Measurements from ENCODE around the gene TMEM43. TPM values are rescaled to one million over a fixed set of nuclear protein-coding genes. Genes with fewer than 3 reads are reported as not detected.

Gene TMEM43
- total RNA-seq, 1 donor from 2014 or later, result 39.7 TPM

- no peaks in the 10 kb centered on the region for H3K9me3 ChIP-seq (ENCODE audit: control insufficient read depth in 3 of 3, low read length in 3 of 3)
- H3K4me1 ChIP-seq (ENCODE audit: control insufficient read depth in 3 of 3, insufficient read depth in 3 of 3, low read length in 3 of 3), result peaks cover 43 to 65% (median 50%) of the 10 kb centered on the region in 3 donors
- peak overlapping the region; percentile 23 for H3K27ac ChIP-seq (ENCODE audit: low read depth, low read length)
- H3K36me3 ChIP-seq (ENCODE audit: control insufficient read depth in 3 of 3, insufficient read depth in 3 of 3, low read length in 3 of 3), result peaks cover 34 to 48% (median 45%) of the 10 kb centered on the region in 3 donors
- no peak overlapping the region for H3K9ac ChIP-seq (ENCODE audit: low read depth in 1 of 3, low read length in 3 of 3)
- no peak overlapping the region for H3K4me3 ChIP-seq (ENCODE audit: low read length in 3 of 3)
- no peaks in the 10 kb centered on the region for H3K27me3 ChIP-seq (ENCODE audit: control insufficient read depth in 3 of 3, insufficient read depth in 3 of 3, low read length in 3 of 3)
Measured at GRCh38 chr3:14141602-14142341, 16.9 kb downstream of the TMEM43 start.

DNA sequence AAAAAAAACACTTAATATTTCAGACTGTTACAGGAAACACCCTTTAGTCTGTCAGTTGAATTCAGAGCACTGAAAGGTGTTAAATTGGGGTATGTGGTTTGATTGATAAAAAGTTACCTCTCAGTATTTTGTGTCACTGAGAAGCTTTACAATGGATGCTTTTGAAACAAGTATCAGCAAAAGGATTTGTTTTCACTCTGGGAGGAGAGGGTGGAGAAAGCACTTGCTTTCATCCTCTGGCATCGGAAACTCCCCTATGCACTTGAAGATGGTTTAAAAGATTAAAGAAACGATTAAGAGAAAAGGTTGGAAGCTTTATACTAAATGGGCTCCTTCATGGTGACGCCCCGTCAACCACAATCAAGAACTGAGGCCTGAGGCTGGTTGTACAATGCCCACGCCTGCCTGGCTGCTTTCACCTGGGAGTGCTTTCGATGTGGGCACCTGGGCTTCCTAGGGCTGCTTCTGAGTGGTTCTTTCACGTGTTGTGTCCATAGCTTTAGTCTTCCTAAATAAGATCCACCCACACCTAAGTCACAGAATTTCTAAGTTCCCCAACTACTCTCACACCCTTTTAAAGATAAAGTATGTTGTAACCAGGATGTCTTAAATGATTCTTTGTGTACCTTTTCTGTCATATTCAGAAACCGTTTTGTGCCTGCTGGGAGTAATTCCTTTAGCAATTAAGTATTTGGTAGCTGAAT lies 17.9 kb downstream of the TMEM43 start:
- no peak overlapping the region for H3K9ac ChIP-seq (ENCODE audit: low read depth in 1 of 3, low read length in 3 of 3)
- H3K27ac ChIP-seq (ENCODE audit: low read depth, low read length), result peak overlapping the region; percentile 46
- no peaks in the 10 kb centered on the region for H3K27me3 ChIP-seq (ENCODE audit: control insufficient read depth in 3 of 3, insufficient read depth in 3 of 3, low read length in 3 of 3)
- no peaks in the 10 kb centered on the region for H3K9me3 ChIP-seq (ENCODE audit: control insufficient read depth in 3 of 3, low read length in 3 of 3)
- peaks cover 42 to 56% (median 50%) of the 10 kb centered on the region in 3 donors for H3K36me3 ChIP-seq (ENCODE audit: control insufficient read depth in 3 of 3, insufficient read depth in 3 of 3, low read length in 3 of 3)
- no peak overlapping the region for H3K4me3 ChIP-seq (ENCODE audit: low read length in 3 of 3)
- peaks cover 36 to 56% (median 40%) of the 10 kb centered on the region in 3 donors for H3K4me1 ChIP-seq (ENCODE audit: control insufficient read depth in 3 of 3, insufficient read depth in 3 of 3, low read length in 3 of 3)

DNA sequence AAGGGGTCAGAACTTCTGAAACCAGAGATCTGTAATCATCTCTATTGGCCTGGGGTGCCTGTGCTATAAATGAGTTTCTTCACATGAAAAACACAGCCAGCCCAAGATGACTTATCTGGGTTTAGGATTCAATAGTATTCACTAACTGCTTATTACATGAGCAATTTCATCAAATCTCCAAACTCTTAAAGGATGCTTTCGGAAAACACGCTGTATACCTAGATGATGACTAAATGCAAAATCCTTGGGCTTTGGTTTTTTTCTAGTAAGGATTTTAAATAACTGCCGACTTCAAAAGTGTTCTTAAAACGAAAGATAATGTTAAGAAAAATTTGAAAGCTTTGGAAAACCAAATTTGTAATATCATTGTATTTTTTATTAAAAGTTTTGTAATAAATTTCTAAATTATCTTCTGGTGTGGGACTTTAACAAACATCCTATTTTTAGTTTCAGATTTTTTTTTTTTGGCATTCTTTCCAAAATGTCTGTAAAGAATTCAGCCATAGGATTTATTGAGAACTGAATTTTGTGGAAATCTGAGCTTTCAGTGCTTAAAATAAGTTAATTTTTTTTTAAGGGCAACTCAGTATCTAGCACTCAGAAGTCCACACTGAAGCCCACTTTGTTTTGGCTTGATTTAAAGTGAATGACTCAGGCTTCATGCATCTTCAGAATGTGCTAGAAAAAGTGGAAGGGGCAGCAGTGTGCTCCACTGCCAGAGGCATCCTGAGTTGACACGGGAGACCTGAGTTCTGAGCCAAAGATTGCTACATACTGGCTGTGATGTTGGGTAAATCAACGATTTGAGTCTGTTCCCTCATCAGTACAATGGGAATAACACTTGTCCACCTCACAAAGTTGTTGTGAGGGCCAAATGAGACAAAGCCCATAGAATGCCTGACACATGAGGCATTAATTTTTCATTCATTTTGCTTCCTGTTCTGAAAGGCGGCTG lies 18.7 kb downstream of the TMEM43 start:
- Histone ChIP-seq H3K27ac (ENCODE audit: low read depth, low read length) (peak overlapping the region; percentile 83), H3K4me3 (ENCODE audit: low read length in 3 of 3) (peak overlapping the region in 1 of 3 donors; percentile 57), H3K9ac (ENCODE audit: low read depth in 1 of 3, low read length in 3 of 3) (peak overlapping the region in 1 of 3 donors; percentile 46), H3K36me3 (ENCODE audit: control insufficient read depth in 3 of 3, insufficient read depth in 3 of 3, low read length in 3 of 3) (peaks cover 47 to 58% (median 55%) of the 10 kb centered on the region in 3 donors), H3K4me1 (ENCODE audit: control insufficient read depth in 3 of 3, insufficient read depth in 3 of 3, low read length in 3 of 3) (peaks cover 27 to 48% (median 34%) of the 10 kb centered on the region in 3 donors), H3K9me3 (ENCODE audit: control insufficient read depth in 3 of 3, low read length in 3 of 3) (no peaks in the 10 kb centered on the region), H3K27me3 (ENCODE audit: control insufficient read depth in 3 of 3, insufficient read depth in 3 of 3, low read length in 3 of 3) (no peaks in the 10 kb centered on the region)

- peaks cover 27 to 40% (median 34%) of the 10 kb centered on the region in 3 donors for H3K4me1 ChIP-seq (ENCODE audit: control insufficient read depth in 3 of 3, insufficient read depth in 3 of 3, low read length in 3 of 3)
- peak overlapping the region; percentile 27 to 46 (median 39) for H3K9ac ChIP-seq (ENCODE audit: low read depth in 1 of 3, low read length in 3 of 3)
- H3K4me3 ChIP-seq (ENCODE audit: low read length in 3 of 3), result peak overlapping the region in 2 of 3 donors; percentile 22 to 57
- peaks cover 40 to 51% (median 47%) of the 10 kb centered on the region in 3 donors for H3K36me3 ChIP-seq (ENCODE audit: control insufficient read depth in 3 of 3, insufficient read depth in 3 of 3, low read length in 3 of 3)
- H3K27ac ChIP-seq (ENCODE audit: low read depth, low read length), result peak overlapping the region; percentile 83
- no peaks in the 10 kb centered on the region for H3K9me3 ChIP-seq (ENCODE audit: control insufficient read depth in 3 of 3, low read length in 3 of 3)
- no peaks in the 10 kb centered on the region for H3K27me3 ChIP-seq (ENCODE audit: control insufficient read depth in 3 of 3, insufficient read depth in 3 of 3, low read length in 3 of 3)
Measured at GRCh38 chr3:14144423-14145075, 19.7 kb downstream of the TMEM43 start.

- peak overlapping the region; percentile 27 to 39 (median 33) for H3K9ac ChIP-seq (ENCODE audit: low read depth in 1 of 3, low read length in 3 of 3)
- H3K36me3 ChIP-seq (ENCODE audit: control insufficient read depth in 3 of 3, insufficient read depth in 3 of 3, low read length in 3 of 3), result peaks cover 38 to 49% (median 43%) of the 10 kb centered on the region in 3 donors
- H3K27me3 ChIP-seq (ENCODE audit: control insufficient read depth in 3 of 3, insufficient read depth in 3 of 3, low read length in 3 of 3), result no peaks in the 10 kb centered on the region
- no peak overlapping the region for H3K4me3 ChIP-seq (ENCODE audit: low read length in 3 of 3)
- H3K9me3 ChIP-seq (ENCODE audit: control insufficient read depth in 3 of 3, low read length in 3 of 3), result no peaks in the 10 kb centered on the region
- peak overlapping the region; percentile 83 for H3K27ac ChIP-seq (ENCODE audit: low read depth, low read length)
- peaks cover 27 to 38% (median 34%) of the 10 kb centered on the region in 3 donors for H3K4me1 ChIP-seq (ENCODE audit: control insufficient read depth in 3 of 3, insufficient read depth in 3 of 3, low read length in 3 of 3)
Measured at GRCh38 chr3:14145236-14145635, 20.4 kb downstream of the TMEM43 start.

DNA sequence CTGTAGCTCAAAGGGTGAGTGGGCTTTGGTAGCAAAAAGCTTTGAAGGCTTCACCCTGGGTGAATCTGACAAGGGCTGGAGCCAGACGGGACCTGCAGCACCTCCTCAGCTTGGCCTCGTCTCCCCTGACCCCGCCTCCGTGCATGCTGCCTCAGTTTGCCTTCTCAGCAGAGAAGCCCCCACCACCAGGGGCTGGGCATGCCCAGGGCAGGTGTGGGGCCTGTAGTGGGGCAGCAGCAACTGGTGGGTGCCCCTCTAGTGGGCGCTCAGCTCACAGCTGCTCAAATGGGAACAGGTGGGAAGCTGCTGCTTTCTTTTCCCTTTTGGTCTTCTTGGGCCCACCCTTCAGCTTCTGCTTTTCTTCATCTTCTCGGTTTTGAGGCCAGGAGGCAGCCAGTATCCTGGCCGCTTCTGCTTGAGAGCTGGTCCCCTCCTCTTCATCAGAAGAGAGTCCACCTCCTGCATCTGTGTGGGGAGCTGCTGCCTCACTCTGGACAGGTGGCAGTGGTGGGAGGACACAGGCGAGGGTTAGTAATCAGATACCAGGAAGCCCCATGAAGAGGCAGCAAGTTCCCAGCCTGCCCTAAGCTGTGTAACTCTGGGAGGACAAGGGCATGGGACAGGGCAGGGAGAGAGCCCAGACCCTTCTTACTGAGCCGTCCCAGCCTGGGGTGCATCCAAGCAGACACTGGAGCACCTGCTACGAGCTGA lies 21.0 kb downstream of the TMEM43 start:
- peaks cover 37 to 50% (median 42%) of the 10 kb centered on the region in 3 donors for H3K36me3 ChIP-seq (ENCODE audit: control insufficient read depth in 3 of 3, insufficient read depth in 3 of 3, low read length in 3 of 3)
- no peak overlapping the region for H3K4me3 ChIP-seq (ENCODE audit: low read length in 3 of 3)
- peaks cover 27 to 38% (median 33%) of the 10 kb centered on the region in 3 donors for H3K4me1 ChIP-seq (ENCODE audit: control insufficient read depth in 3 of 3, insufficient read depth in 3 of 3, low read length in 3 of 3)
- no peaks in the 10 kb centered on the region for H3K27me3 ChIP-seq (ENCODE audit: control insufficient read depth in 3 of 3, insufficient read depth in 3 of 3, low read length in 3 of 3)
- peak overlapping the region in 1 of 3 donors; percentile 33 for H3K9ac ChIP-seq (ENCODE audit: low read depth in 1 of 3, low read length in 3 of 3)
- peak overlapping the region; percentile 83 for H3K27ac ChIP-seq (ENCODE audit: low read depth, low read length)
- H3K9me3 ChIP-seq (ENCODE audit: control insufficient read depth in 3 of 3, low read length in 3 of 3), result no peaks in the 10 kb centered on the region

- Histone ChIP-seq H3K27me3 (ENCODE audit: control insufficient read depth in 3 of 3, insufficient read depth in 3 of 3, low read length in 3 of 3) (no peaks in the 10 kb centered on the region), H3K27ac (ENCODE audit: low read depth, low read length) (no peak overlapping the region), H3K9ac (ENCODE audit: low read depth in 1 of 3, low read length in 3 of 3) (no peak overlapping the region), H3K4me3 (ENCODE audit: low read length in 3 of 3) (no peak overlapping the region), H3K9me3 (ENCODE audit: control insufficient read depth in 3 of 3, low read length in 3 of 3) (no peaks in the 10 kb centered on the region), H3K4me1 (ENCODE audit: control insufficient read depth in 3 of 3, insufficient read depth in 3 of 3, low read length in 3 of 3) (peaks cover 27 to 33% (median 27%) of the 10 kb centered on the region in 3 donors), H3K36me3 (ENCODE audit: control insufficient read depth in 3 of 3, insufficient read depth in 3 of 3, low read length in 3 of 3) (peaks cover 38 to 50% (median 46%) of the 10 kb centered on the region in 3 donors)
Measured at GRCh38 chr3:14146381-14147065, 21.7 kb downstream of the TMEM43 start.

- Histone ChIP-seq H3K27me3 (ENCODE audit: control insufficient read depth in 3 of 3, insufficient read depth in 3 of 3, low read length in 3 of 3) (no peaks in the 10 kb centered on the region), H3K4me1 (ENCODE audit: control insufficient read depth in 3 of 3, insufficient read depth in 3 of 3, low read length in 3 of 3) (peaks cover 22 to 28% (median 27%) of the 10 kb centered on the region in 3 donors), H3K4me3 (ENCODE audit: low read length in 3 of 3) (no peak overlapping the region), H3K27ac (ENCODE audit: low read depth, low read length) (no peak overlapping the region), H3K36me3 (ENCODE audit: control insufficient read depth in 3 of 3, insufficient read depth in 3 of 3, low read length in 3 of 3) (peaks cover 38 to 50% (median 47%) of the 10 kb centered on the region in 3 donors), H3K9me3 (ENCODE audit: control insufficient read depth in 3 of 3, low read length in 3 of 3) (no peaks in the 10 kb centered on the region), H3K9ac (ENCODE audit: low read depth in 1 of 3, low read length in 3 of 3) (no peak overlapping the region)
Measured at GRCh38 chr3:14147066-14147435, 22.2 kb downstream of the TMEM43 start.
